HG03571 (cell line): ENCODE data around the gene CTAGE9.
"Not testable (repeated sequence)": the region's sequence is repeated elsewhere in the genome, so short reads cannot be mapped to it uniquely, and the experiment has no call there.

ENCODE experiments used
- ATAC-seq: cut with Tn5 transposase; IDR thresholded peaks from one replicate; pipeline ENCODE4 v1.9.1; 2021; ENCODE audit not compliant: unreplicated experiment

Gene CTAGE9

GRCh38 chr6:131728296-131728939, 17.6 kb upstream of the CTAGE9 start:
- no peak for ATAC-seq

DNA sequence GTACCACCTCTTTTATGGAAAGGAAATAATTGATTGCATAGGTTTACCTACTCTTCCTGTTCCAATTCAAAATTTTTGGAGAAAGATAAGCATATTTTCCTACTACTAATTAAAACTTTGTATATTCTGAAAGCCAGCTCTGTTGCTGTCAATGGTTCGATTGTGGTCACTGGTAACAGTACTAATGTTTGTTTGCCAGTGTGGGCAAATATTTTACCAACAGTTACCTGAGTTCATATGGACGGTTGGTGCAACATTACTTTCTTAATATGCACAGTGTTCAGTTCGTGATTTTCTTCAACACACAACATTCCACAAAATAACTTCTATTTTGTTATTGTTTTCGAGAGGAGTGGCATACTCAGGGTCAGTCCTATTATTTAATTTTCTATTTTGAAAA, 17.1 kb upstream of the CTAGE9 start:
- ATAC-seq, result no peak

GRCh38 chr6:131727467-131727866, 16.6 kb upstream of the CTAGE9 start:
- ATAC-seq, result no peak

DNA sequence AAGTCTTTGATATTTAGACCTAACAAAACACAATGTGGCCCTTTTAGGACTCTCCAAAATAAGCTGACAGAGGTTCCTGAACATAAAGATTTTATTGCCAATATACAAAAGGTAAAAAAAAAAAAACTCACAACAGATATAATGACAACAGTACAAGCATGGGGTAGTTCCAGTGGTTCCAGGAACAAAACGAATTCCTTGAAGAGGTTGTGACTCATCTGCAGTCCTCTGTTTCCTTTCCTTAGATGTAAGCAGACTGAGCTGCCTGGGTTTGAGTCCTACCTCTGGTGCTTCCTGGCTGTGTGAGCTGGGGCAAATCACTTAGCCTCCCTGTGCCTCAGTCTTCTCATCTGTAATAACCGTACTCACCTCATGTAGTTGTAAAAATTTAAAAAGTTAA, 13.3 kb upstream of the CTAGE9 start:
- no peak for ATAC-seq

DNA sequence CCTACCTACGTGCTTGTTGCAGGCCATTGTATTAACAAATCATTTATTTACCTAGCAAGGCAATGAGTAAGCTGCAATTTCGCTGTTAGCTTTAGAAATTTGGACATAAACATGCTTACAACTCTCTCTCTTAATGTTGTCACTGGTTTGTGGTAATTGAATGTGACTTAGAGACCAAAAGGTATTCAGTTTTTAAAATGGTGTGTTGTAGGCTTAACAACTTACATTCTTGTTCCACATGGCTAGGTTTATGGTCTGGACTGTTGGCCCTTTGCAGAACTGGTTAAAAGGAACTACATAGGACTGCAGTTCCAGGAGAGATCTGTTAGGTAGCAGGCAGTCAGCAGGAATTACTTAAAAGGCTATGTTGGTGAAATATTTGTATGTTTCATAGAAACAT, 10.3 kb upstream of the CTAGE9 start:
- ATAC-seq, result no peak

DNA sequence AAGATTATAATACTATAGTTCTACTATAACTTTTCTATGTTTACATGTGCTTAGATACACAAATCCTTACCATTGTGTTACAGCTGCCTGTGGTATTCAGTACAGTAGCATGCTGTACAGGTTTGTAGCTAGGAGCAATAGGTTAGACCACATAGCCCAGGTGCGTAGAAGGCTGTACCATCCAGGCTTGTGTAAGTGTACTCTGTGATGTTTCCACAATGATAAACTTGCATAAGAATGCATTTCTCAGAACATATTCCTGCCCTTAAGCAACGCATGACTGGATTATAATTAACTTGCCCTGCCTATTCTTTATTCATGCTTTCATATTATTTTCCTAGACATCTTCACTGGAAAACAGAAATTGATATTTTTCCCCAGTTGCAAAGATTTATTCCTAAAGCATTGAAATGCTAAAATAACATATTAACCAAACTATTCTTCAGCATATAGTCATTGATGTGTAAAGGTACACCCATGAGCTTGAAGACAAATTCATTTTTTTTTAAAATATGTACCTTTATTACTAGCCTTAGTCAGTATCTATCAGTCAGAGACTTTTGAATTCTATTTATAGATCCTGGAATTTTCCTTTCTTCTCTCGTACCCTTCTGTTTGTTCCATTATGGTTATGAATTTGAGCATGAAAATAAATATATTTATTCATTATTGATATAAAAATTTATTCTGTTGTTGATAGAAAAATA, 7.2 kb upstream of the CTAGE9 start:
- ATAC-seq, result no peak

DNA sequence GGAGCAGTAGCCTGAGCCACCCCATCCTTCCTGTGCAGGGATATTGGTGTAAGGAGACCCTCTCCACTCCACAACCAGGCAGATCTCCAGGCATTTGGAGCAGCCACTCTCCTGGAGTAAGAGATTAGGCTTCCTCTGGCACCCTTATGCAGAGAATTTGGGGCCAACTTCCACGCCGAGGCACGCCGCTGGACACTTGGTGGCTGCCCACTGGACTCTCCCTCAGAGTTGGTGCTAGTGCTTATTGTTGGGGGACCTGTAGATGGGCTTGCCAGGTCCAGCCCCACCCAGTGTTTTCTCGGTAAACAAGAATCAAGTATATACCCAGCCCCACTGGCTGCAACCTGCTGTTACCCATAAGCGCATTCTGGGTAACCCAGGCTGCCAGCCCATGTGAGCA, 4.8 kb upstream of the CTAGE9 start:
- ATAC-seq, result not testable (repeated sequence)

GRCh38 chr6:131703905-131704304, 6.9 kb downstream of the CTAGE9 start:
- not testable (repeated sequence) for ATAC-seq

GRCh38 chr6:131700851-131701250, 10.0 kb downstream of the CTAGE9 start:
- not testable (repeated sequence) for ATAC-seq

DNA sequence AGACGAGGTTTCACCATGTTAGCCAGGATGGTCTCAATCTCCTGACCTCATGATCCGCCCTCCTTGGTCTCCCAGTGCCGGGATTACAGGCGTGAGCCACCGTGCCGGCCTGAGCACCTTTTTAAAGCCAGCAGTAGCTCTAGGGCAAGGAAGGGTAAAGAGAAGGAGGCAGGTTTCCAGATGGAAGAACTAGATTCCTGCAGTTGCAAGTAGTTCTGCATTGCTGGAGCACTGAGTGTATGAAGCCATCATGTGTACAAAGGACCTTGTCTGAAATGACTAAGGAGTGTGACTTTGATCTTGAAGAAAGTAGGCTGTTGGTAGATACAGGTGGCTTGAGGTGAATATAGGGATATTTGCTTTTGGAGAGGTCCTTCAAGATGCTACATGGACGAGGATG, 13.9 kb downstream of the CTAGE9 start:
- ATAC-seq, result no peak

- peak; percentile 95 for ATAC-seq
Observed at GRCh38 chr6:131694832-131695426, 15.9 kb downstream of the CTAGE9 start.

- no peak for ATAC-seq
Observed at GRCh38 chr6:131693384-131693783, 17.4 kb downstream of the CTAGE9 start.

- no peak for ATAC-seq
Observed at GRCh38 chr6:131692589-131692988, 18.2 kb downstream of the CTAGE9 start.

DNA sequence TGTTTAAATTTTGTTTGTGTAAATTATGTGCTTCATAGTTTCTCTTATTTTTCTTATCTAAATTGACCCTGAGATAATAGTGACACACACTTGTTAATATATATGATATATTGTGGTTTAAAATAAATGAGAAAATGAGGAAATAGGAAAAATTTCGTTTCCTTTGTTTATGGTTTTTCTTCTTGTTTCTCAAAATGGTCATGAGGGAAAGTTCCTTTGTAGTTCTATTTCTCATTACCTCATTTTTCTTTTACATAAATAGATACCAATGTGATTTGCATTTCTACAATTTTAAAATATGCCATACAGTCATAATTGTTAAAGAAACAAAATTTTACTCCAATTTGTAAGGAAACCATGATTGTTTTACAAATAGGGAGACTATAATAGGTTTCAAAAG, 18.8 kb downstream of the CTAGE9 start:
- ATAC-seq, result no peak

GRCh38 chr6:131688286-131688685, 22.5 kb downstream of the CTAGE9 start:
- ATAC-seq, result peak; percentile 68

DNA sequence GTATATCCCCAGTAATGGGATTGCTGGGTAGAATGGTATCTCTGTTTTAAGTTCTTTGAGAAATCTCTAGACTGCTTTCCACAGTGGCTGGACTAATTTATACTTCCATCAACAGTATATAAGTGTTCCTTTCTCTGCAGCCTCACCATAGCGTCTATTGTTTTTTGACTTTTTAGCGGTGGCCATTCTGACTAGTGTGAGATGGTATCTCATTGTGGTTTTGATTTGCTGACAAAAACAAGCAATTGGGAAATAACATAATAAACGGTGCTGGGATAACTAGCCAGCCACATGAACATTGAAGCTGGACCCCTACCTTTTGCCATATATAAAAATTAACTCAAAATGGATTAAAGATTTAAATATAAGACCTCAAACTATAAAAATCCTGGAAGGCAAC, 23.8 kb downstream of the CTAGE9 start:
- no peak for ATAC-seq

DNA sequence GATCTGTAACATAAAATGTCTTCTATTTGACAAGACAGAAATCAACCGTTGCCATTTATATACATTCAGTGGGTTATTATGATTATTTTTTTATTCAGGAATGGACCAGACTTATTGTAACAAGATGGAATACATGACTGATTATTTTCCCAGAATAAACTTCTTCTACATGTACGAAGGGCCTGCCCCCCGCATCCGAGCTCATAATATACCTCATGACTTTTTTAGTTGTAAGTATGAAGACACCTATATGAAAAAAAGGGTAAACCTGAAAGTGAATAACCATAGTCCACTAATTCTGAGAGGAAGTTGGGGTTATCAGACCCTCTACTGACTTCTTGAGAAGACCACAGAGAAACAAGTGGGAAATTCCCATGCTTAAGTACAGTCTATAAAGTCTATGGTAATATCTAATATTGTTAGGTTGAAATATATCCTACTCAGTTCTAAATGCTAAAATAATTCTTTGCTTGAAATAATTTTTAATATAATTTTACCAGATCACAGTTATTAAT, 25.5 kb downstream of the CTAGE9 start:
- peak; percentile 67 for ATAC-seq

GRCh38 chr6:131683479-131683878, 27.3 kb downstream of the CTAGE9 start:
- ATAC-seq, result peak; percentile 60

DNA sequence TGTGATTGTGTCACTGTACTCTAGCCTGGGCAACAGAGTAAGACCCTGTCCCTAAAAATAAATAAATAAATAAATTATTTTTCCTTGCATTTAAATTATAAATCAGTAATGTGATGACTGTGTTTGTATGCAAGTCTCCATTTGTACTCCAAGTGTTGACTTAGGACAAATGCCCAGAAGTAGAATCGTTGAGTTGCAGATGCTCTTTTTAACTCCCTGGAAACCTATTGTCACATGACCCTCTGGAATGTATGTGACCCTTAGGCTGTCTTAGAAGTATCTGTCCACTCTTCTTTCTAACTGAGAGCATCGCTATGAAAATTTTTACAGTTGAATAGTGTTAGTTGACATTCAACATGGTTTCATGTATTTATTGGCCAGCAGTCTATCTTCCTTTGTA, 28.4 kb downstream of the CTAGE9 start:
- no peak for ATAC-seq

- ATAC-seq, result no peak
Observed at GRCh38 chr6:131681585-131681984, 29.2 kb downstream of the CTAGE9 start.

DNA sequence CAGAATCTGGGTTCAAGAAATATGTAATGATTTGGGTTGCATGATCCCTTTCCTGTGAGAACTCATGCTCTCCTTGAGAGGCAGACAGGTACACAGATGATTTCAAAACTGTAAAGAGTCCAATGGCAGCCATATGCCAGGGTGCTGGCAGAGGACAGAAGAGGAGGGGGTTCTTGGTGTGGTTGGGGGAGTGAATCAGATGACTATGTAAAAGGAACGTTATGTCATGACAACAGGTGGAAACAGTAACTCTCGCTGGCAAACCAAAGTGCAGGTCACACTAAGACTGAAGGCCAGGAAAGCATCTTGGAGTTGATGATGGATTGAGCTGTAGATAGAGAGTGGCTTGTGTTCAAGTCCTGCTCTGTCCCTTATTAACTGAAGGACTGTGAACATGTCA, 29.9 kb downstream of the CTAGE9 start:
- no peak for ATAC-seq

- no peak for ATAC-seq
Observed at GRCh38 chr6:131678442-131678841, 32.4 kb downstream of the CTAGE9 start.
